IPS-20b (cell line): ENCODE data around the gene CLDND2.

Experiments
- H3K27ac ChIP-seq: one replicate; pipeline ENCODE4 v1.5.1; 2013; ENCODE audit warnings: low read length
- H3K27me3 ChIP-seq: 2 replicates; pipeline ENCODE4 v1.6.1; 2013; ENCODE audit warnings: mild to moderate bottlenecking, low read length, inconsistent platforms; ENCODE audit not compliant: insufficient read depth
- H3K36me3 ChIP-seq: 2 replicates; pipeline ENCODE4 v1.6.1; 2013; ENCODE audit warnings: low read depth, mild to moderate bottlenecking, inconsistent platforms, low read length, moderate library complexity; ENCODE audit not compliant: insufficient read depth
- H3K4me1 ChIP-seq: 2 replicates; pipeline ENCODE4 v1.6.1; 2013; ENCODE audit warnings: mild to moderate bottlenecking, control low read depth, inconsistent platforms, low read length, moderate library complexity; ENCODE audit not compliant: insufficient read depth
- H3K4me3 ChIP-seq: 2 replicates; pipeline ENCODE4 v1.5.1; 2013; ENCODE audit warnings: mild to moderate bottlenecking, low read length, inconsistent platforms
- H3K9ac ChIP-seq: 2 replicates; pipeline ENCODE4 v1.6.1; 2013; ENCODE audit warnings: low read depth, mild to moderate bottlenecking, inconsistent platforms, low read length, moderate library complexity
- H3K9me3 ChIP-seq: 2 replicates; pipeline ENCODE4 v1.6.1; 2013; ENCODE audit warnings: mild to moderate bottlenecking, low read depth, low read length, inconsistent platforms; ENCODE audit not compliant: insufficient read depth

The CLDND2 gene

DNA sequence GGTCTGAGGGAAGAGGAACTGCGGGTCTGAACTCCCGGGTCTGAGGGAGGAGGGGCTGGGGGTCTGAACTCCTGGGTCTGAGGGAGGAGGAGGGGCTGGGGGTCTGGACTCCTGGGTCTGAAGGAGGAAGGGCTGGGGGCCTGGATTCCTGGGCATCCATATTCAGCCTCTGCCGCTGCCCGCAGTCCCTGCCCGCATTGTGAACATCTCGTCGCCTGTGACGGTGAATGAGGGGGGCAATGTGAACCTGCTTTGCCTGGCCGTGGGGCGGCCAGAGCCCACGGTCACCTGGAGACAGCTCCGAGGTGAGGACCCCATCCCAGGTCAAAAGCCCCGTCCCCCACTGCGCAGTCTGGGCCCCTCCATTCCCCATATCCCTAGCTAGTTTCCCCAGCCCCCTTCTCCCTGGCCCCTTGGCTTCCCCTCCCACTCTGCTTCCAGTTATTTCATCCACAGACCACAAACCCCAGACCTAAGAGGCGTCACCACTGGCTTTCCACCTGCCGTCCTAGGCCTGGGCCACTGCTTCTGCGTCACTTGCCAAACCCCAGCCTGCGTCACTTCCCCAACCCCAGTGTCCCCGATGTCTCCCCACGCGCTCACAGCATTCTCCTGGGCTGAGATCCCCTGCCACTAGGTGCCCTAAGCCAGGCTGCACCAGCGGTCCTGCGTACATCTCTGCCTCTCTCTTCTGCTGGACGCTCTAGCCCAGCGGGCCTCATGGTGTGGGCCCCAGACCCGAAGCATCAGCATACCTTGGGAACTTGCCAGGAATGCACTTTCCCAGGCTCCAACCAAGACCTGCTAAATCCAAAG lies 43.4 kb downstream of the CLDND2 start:
- Histone ChIP-seq H3K4me1 (peaks cover 2% of the 10 kb centered on the region; the same call in 1 of the 2 replicates), H3K9ac (no peak overlapping the region), H3K27ac (no peak overlapping the region)

DNA sequence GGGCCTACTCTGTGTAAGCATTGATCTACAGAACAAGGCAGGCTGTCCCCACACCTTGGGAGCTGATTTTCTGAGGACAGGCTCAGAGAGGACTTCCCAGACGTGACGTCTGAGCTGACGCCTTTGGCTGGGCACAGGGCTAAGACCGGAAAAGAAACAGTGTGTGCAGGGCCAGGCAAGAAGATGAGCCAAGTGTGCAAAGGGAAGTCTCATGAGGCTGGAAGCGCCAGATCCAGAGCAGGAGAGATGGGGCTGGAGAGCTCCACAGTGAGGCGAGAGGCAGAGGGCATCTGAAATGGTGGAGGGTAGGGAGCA lies 44.7 kb downstream of the CLDND2 start:
- Histone ChIP-seq H3K9me3 (no peaks in the 10 kb centered on the region), H3K4me1 (peaks cover 2% of the 10 kb centered on the region; the same call in 1 of the 2 replicates), H3K27me3 (peaks cover 20% of the 10 kb centered on the region), H3K27ac (no peak overlapping the region), H3K4me3 (no peak overlapping the region), H3K9ac (no peak overlapping the region), H3K36me3 (no peaks in the 10 kb centered on the region)

More for the DNA sequence above, 43.4 kb downstream of the CLDND2 start:
- Histone ChIP-seq H3K27me3 (peaks cover 20% of the 10 kb centered on the region), H3K36me3 (0 out of 2 replicates have a peak, but pooled peaks cover 3% of the 10 kb centered on the region), H3K4me3 (no peak overlapping the region), H3K9me3 (no peaks in the 10 kb centered on the region)

DNA sequence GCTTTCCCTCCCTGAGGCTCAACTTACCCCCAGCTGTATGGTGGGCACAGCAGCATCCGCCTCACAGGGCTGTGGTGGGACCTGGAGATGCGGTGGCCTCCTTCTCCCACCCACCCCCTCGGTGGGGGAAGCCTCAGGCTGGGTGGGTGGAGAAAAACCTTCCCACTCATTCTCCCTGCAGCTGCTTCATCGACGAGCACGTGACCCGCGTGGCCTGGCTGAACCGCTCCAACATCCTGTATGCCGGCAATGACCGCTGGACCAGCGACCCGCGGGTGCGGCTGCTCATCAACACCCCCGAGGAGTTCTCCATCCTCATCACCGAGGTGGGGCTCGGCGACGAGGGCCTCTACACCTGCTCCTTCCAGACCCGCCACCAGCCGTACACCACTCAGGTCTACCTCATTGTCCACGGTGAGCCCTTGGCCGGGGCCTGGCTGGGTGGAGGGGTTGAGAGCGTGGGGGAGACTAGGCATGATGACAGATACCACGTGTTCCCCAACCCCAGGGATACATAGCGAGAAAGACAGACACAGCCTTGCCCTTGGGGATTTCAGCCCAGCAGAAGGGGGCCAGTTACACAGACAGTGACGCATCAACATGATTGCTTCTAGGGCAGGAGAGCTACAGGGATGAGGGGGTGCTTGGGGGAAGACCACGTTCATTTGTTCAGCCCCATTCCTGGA lies 45.2 kb downstream of the CLDND2 start:
- H3K9me3 ChIP-seq, result no peaks in the 10 kb centered on the region
- no peak overlapping the region for H3K27ac ChIP-seq
- no peak overlapping the region for H3K9ac ChIP-seq
- no peak overlapping the region for H3K4me3 ChIP-seq
- no peaks in the 10 kb centered on the region for H3K36me3 ChIP-seq
- H3K27me3 ChIP-seq, result peaks cover 20% of the 10 kb centered on the region
- H3K4me1 ChIP-seq, result peaks cover 2% of the 10 kb centered on the region; the same call in 1 of the 2 replicates

DNA sequence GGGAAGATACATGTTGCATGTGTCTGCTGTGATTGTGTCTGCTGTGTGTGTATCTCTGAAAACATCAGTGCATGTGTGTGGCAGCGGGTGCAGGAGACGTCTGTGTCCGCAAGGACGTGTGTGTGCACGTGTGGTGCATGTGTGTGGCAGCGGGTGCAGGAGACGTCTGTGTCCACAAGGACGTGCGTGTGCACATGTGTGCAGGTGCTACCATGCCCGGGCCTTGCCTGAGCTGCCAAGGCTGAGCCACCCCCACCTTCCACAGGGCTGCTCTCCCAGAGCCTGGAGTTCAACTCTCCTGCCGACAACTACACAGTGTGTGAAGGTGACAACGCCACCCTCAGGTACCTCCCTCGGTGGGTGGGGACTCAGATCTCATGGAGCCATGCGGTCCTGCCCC lies 47.0 kb downstream of the CLDND2 start:
- Histone ChIP-seq H3K36me3 (no peaks in the 10 kb centered on the region), H3K9ac (no peak overlapping the region), H3K27ac (no peak overlapping the region), H3K4me1 (no peaks in the 10 kb centered on the region), H3K9me3 (no peaks in the 10 kb centered on the region), H3K4me3 (no peak overlapping the region), H3K27me3 (peaks cover 11% of the 10 kb centered on the region)

DNA sequence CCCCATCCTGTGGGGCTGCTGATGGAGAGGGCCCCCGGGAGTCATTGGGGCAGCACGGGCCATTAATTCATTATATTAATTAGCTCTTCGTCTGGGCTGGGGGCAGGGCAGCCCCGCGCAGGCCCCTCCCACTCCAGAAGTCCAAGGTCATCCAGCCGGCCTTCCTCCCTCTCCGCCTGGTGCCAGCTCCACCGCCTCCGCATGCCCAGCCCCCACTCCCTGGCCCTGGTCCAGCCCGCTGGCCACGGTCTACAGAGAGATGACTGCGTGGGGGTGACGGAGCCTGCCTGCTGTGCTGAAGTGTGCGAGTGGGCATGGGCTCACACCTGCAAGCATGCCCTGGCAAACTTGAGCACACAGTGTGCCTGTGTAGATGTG lies 48.5 kb downstream of the CLDND2 start:
- no peak overlapping the region for H3K9ac ChIP-seq
- no peaks in the 10 kb centered on the region; the same call in 1 of the 2 replicates for H3K27me3 ChIP-seq
- H3K27ac ChIP-seq, result no peak overlapping the region
- H3K4me3 ChIP-seq, result no peak overlapping the region
- no peaks in the 10 kb centered on the region for H3K4me1 ChIP-seq
- no peaks in the 10 kb centered on the region for H3K9me3 ChIP-seq
- no peaks in the 10 kb centered on the region for H3K36me3 ChIP-seq

DNA sequence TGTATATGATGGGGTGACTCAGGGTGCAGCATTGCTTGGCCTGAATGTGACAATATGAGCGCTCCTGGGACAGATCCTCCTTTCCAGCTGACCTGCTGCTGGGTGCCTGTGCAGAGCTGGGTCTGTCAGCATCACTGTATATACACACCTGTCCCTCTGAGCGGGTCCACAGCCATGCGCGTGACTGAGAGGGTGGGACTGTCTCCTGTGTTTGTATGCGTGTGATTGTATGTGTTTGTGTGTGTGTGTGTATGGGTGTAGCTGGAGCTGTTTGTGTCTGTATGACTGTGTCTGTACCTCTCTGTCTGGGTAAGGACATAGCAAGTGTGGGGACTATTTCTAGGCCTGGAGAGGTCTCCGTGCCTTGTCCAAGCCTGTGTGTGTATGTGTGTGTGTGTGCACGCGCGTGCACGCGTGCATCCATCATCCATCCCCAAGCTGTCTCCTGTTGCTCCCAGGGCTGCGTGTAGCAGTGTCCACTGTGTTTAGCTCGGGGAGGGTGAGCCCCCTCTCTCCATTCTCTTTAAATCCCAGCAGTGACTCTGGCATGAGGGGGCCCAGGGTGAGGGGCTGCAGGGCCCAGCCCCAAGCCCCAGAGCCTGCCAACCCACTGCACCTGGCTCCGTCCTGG lies 49.0 kb downstream of the CLDND2 start:
- no peaks in the 10 kb centered on the region for H3K4me1 ChIP-seq
- no peaks in the 10 kb centered on the region; the same call in 1 of the 2 replicates for H3K27me3 ChIP-seq
- no peak overlapping the region for H3K9ac ChIP-seq
- H3K9me3 ChIP-seq, result no peaks in the 10 kb centered on the region
- H3K27ac ChIP-seq, result no peak overlapping the region
- H3K4me3 ChIP-seq, result no peak overlapping the region
- no peaks in the 10 kb centered on the region for H3K36me3 ChIP-seq

DNA sequence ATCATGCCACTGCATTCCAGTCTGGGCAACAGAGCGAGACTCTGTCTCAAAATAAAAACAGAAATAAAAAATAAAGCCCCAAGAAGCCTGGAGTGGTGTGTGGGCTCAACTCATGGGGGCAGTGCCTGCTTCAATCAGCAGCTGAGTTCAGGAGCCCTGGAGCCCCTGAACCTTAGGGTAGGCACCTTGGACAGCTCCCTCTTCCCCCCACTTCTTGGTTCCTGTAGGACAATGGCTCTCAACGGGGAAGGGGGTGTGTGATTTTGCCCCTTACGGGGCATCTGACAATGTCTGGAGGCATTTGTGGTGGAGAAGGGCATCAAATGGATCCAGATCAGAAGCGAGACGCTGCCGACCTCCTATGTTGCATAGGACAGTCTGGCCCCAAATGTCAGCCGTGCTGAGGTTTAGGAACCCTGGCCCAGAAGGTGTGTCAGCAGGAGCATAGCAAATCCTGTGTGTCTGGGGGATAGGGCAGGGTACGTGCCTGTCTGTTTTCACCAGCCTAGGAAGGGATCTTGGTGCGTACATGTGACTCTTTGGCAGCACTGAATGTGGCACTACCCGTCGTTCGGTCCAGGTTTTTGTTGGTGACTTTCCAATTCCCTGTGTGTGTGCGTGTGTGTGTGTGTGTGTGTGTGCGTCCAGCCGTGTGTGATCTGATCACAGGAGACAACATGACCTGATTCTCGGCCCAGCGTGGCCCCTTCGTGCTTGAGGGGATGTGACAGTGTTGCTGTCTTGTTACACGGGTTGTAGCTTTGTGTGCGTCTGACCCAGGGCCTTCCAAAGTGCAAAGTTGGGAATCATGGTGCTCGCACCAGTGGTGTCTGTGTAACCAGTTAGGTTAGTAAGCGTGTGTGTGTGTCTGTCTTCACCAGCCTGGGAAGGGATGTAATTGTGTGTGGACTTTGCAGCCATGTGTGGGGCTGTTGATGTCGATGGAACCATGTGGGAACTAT lies 49.8 kb downstream of the CLDND2 start:
- Histone ChIP-seq H3K27ac (no peak overlapping the region), H3K9me3 (no peaks in the 10 kb centered on the region)

DNA sequence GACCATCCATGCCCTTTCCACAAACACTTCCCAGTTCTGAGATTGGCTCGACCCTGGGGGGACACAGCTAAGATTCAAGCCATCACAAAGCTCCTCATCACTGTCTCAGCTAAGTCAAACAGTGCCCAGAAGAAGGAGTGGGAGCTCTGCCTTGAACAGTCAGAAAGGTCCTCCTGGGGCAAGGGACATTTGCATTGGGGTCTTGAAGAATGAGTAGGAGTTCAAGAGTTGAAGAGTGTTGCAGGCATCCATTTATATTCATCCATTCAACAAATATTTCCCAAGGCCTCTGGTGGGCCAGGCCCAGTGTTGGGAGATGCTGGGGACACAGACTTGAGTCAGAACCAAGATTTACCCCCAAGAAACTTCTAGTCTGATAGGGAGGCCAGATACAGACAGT lies 50.8 kb downstream of the CLDND2 start:
- Histone ChIP-seq H3K9ac (no peak overlapping the region), H3K27ac (no peak overlapping the region), H3K36me3 (no peaks in the 10 kb centered on the region), H3K9me3 (no peaks in the 10 kb centered on the region), H3K4me1 (peaks cover 4% of the 10 kb centered on the region; the same call in 1 of the 2 replicates), H3K4me3 (no peak overlapping the region), H3K27me3 (peaks cover 4% of the 10 kb centered on the region; the same call in 1 of the 2 replicates)

More for the DNA sequence above, 49.8 kb downstream of the CLDND2 start:
- H3K9ac ChIP-seq, result no peak overlapping the region
- H3K4me3 ChIP-seq, result no peak overlapping the region
- no peaks in the 10 kb centered on the region for H3K4me1 ChIP-seq
- H3K36me3 ChIP-seq, result no peaks in the 10 kb centered on the region
- H3K27me3 ChIP-seq, result no peaks in the 10 kb centered on the region; the same call in 1 of the 2 replicates

DNA sequence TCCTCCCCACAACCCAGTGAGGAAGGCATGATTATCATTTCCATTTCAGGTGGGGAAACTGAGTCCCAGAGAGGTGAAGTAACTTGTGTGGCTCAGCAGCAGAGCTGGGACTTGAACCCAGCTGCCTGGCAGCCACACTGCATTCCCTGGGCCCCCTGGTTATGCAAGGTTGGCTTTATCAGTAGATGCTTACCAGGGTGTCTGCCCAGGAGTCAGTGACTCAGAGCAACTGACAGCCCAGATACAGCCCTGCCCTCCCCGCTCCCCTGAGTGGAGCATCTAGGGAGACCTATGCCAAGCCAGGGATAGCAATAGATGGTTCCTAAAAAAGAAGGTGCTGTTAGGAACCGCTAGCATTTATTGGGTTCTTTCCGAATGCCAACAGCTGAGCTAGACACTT lies 51.4 kb downstream of the CLDND2 start:
- H3K4me1 ChIP-seq, result peaks cover 6% of the 10 kb centered on the region; the same call in 1 of the 2 replicates
- peaks cover 5% of the 10 kb centered on the region for H3K27me3 ChIP-seq
- no peaks in the 10 kb centered on the region for H3K36me3 ChIP-seq
- no peaks in the 10 kb centered on the region for H3K9me3 ChIP-seq
- no peak overlapping the region for H3K4me3 ChIP-seq
- no peak overlapping the region for H3K9ac ChIP-seq
- no peak overlapping the region for H3K27ac ChIP-seq
